ENCODE results near the gene SYNRG. TPM values are rescaled to one million over a fixed set of nuclear protein-coding genes. Genes with fewer than 3 reads are reported as not detected.
A peak's percentile ranks its signal among the peaks of the same experiment; 100 is the strongest.

SYNRG gene
- 20.7 TPM for polyA plus RNA-seq (2013, experiment 1 of 2)
- polyA plus RNA-seq (2013, experiment 2 of 2): 19.2 TPM

GRCh38 chr17:37609170-37610040 is at the start of gene SYNRG:
SYNRG (minus strand) TSS chr17:37609418; CDS start chr17:37609355, 63 bp downstream.
- Histone ChIP-seq H2BK12ac (ENCODE audit: low read length) (no peak within 1 kb of the TSS), H4K8ac (ENCODE audit: low read depth, low read length) (no peak within 1 kb of the TSS), H3K9ac (ENCODE audit: low read depth, low read length, poor library complexity) (peak within 1 kb of the TSS; percentile 86), H3K23ac (ENCODE audit: low read depth, low read length, poor library complexity) (peak within 1 kb of the TSS; percentile 92), H3K4me1 (ENCODE audit: control insufficient read depth in 2 of 2, insufficient read depth in 1 of 2, low read depth in 1 of 2, low read length in 2 of 2) (no peaks in the 10 kb centered on the region), H2AFZ (ENCODE audit: low read length) (peak within 1 kb of the TSS; percentile 87), H3K9me3 (replicated peaks in 1 of 2; ENCODE audit: control insufficient read depth in 2 of 2, insufficient read depth in 1 of 2, low read depth in 1 of 2, low read length in 2 of 2) (peaks cover 0 to 4% of the 10 kb centered on the region in 2 donors), H3K4ac (ENCODE audit: low read length) (no peak within 1 kb of the TSS), H3K4me3 (ENCODE audit: low read length in 2 of 2) (peak within 1 kb of the TSS; percentile 67 to 99), H2BK5ac (ENCODE audit: low read length) (peak within 1 kb of the TSS; percentile 87), H3K27me3 (ENCODE audit: control insufficient read depth in 3 of 3, insufficient read depth in 3 of 3, low read depth in 1 of 3, low read length in 3 of 3) (no peaks in the 10 kb centered on the region), H2AK5ac (ENCODE audit: low read depth, low read length) (no peak within 1 kb of the TSS), H3K14ac (ENCODE audit: low read length) (peak within 1 kb of the TSS; percentile 75), H3K36me3 (replicated peaks in 1 of 2; ENCODE audit: control insufficient read depth in 2 of 2, insufficient read depth in 2 of 2, low read length in 2 of 2) (peaks cover 5 to 48% of the 10 kb centered on the region in 2 donors), H3K4me2 (ENCODE audit: insufficient read depth, low read length, poor library complexity, severe bottlenecking) (peak within 1 kb of the TSS; percentile 38), H4K91ac (ENCODE audit: low read depth, low read length, poor library complexity) (no peak within 1 kb of the TSS), H2BK120ac (ENCODE audit: low read depth, low read length) (no peak within 1 kb of the TSS), H2BK15ac (ENCODE audit: low read length) (no peak within 1 kb of the TSS), H3K18ac (ENCODE audit: low read length) (peak within 1 kb of the TSS; percentile 98), H3K27ac (replicated peaks; ENCODE audit: low read length) (peak within 1 kb of the TSS; percentile 93), H3K79me1 (ENCODE audit: low read depth, low read length) (peaks cover 2% of the 10 kb centered on the region)
- WGBS, 2 donors (ENCODE audit: extremely low coverage in 2 of 2, insufficient read length in 2 of 2, insufficient replicate concordance in 1 of 2): no CpG with 5 or more reads among the region's 60 CpGs
- DNase-seq (ENCODE audit: low spot score): peak; percentile 96

- Histone ChIP-seq H3K4me1 (ENCODE audit: control insufficient read depth in 2 of 2, insufficient read depth in 1 of 2, low read depth in 1 of 2, low read length in 2 of 2) (no peaks in the 10 kb centered on the region), H3K18ac (ENCODE audit: low read length) (no peak overlapping the region), H2BK12ac (ENCODE audit: low read length) (no peak overlapping the region), H2BK120ac (ENCODE audit: low read depth, low read length) (no peak overlapping the region), H3K9me3 (replicated peaks in 1 of 2; ENCODE audit: control insufficient read depth in 2 of 2, insufficient read depth in 1 of 2, low read depth in 1 of 2, low read length in 2 of 2) (no peaks in the 10 kb centered on the region), H4K91ac (ENCODE audit: low read depth, low read length, poor library complexity) (no peak overlapping the region), H3K23ac (ENCODE audit: low read depth, low read length, poor library complexity) (no peak overlapping the region), H3K36me3 (replicated peaks in 1 of 2; ENCODE audit: control insufficient read depth in 2 of 2, insufficient read depth in 2 of 2, low read length in 2 of 2) (no peaks in the 10 kb centered on the region), H3K27me3 (ENCODE audit: control insufficient read depth in 3 of 3, insufficient read depth in 3 of 3, low read depth in 1 of 3, low read length in 3 of 3) (peaks cover 0 to 35% (median 0%) of the 10 kb centered on the region in 3 experiments), H2BK5ac (ENCODE audit: low read length) (no peak overlapping the region), H3K27ac (replicated peaks; ENCODE audit: low read length) (no peak overlapping the region), H3K79me1 (ENCODE audit: low read depth, low read length) (no peaks in the 10 kb centered on the region), H2AK5ac (ENCODE audit: low read depth, low read length) (no peak overlapping the region), H3K9ac (ENCODE audit: low read depth, low read length, poor library complexity) (no peak overlapping the region), H4K8ac (ENCODE audit: low read depth, low read length) (no peak overlapping the region), H3K4ac (ENCODE audit: low read length) (no peak overlapping the region), H2BK15ac (ENCODE audit: low read length) (no peak overlapping the region), H3K14ac (ENCODE audit: low read length) (no peak overlapping the region), H2AFZ (ENCODE audit: low read length) (no peak overlapping the region), H3K4me3 (ENCODE audit: low read length in 2 of 2) (no peak overlapping the region), H3K4me2 (ENCODE audit: insufficient read depth, low read length, poor library complexity, severe bottlenecking) (no peak overlapping the region)
- WGBS, 2 donors (ENCODE audit: extremely low coverage in 2 of 2, insufficient read length in 2 of 2, insufficient replicate concordance in 1 of 2): no CpG with 5 or more reads among the region's 1 CpG
- no peak for DNase-seq (ENCODE audit: low spot score)
These were observed 48.0 kb upstream of the SYNRG start for GRCh38 chr17:37657202-37657601.

GRCh38 chr17:37651849-37652248 is 42.6 kb upstream of the SYNRG start:
- no peaks in the 10 kb centered on the region for H3K36me3 ChIP-seq (replicated peaks in 1 of 2; ENCODE audit: control insufficient read depth in 2 of 2, insufficient read depth in 2 of 2, low read length in 2 of 2)
- no peak for DNase-seq (ENCODE audit: low spot score)
- H3K79me1 ChIP-seq (ENCODE audit: low read depth, low read length): no peaks in the 10 kb centered on the region
- H3K27me3 ChIP-seq (ENCODE audit: control insufficient read depth in 3 of 3, insufficient read depth in 3 of 3, low read depth in 1 of 3, low read length in 3 of 3): peaks cover 0 to 44% (median 2%) of the 10 kb centered on the region in 3 experiments
- H3K4me2 ChIP-seq (ENCODE audit: insufficient read depth, low read length, poor library complexity, severe bottlenecking): no peak overlapping the region
- H3K4me1 ChIP-seq (ENCODE audit: control insufficient read depth in 2 of 2, insufficient read depth in 1 of 2, low read depth in 1 of 2, low read length in 2 of 2): no peaks in the 10 kb centered on the region
- H2BK5ac ChIP-seq (ENCODE audit: low read length): no peak overlapping the region
- H3K4ac ChIP-seq (ENCODE audit: low read length): no peak overlapping the region
- H2AFZ ChIP-seq (ENCODE audit: low read length): no peak overlapping the region
- H3K14ac ChIP-seq (ENCODE audit: low read length): no peak overlapping the region
- no peak overlapping the region for H3K9ac ChIP-seq (ENCODE audit: low read depth, low read length, poor library complexity)
- H3K4me3 ChIP-seq (ENCODE audit: low read length in 2 of 2): no peak overlapping the region
- no CpG with 5 or more reads among the region's 2 CpGs for WGBS, 2 donors (ENCODE audit: extremely low coverage in 2 of 2, insufficient read length in 2 of 2, insufficient replicate concordance in 1 of 2)
- H2AK5ac ChIP-seq (ENCODE audit: low read depth, low read length): no peak overlapping the region
- H3K9me3 ChIP-seq (replicated peaks in 1 of 2; ENCODE audit: control insufficient read depth in 2 of 2, insufficient read depth in 1 of 2, low read depth in 1 of 2, low read length in 2 of 2): no peaks in the 10 kb centered on the region
- H3K27ac ChIP-seq (replicated peaks; ENCODE audit: low read length): no peak overlapping the region
- no peak overlapping the region for H2BK15ac ChIP-seq (ENCODE audit: low read length)
- H3K18ac ChIP-seq (ENCODE audit: low read length): no peak overlapping the region
- H4K91ac ChIP-seq (ENCODE audit: low read depth, low read length, poor library complexity): no peak overlapping the region
- H2BK120ac ChIP-seq (ENCODE audit: low read depth, low read length): no peak overlapping the region
- no peak overlapping the region for H3K23ac ChIP-seq (ENCODE audit: low read depth, low read length, poor library complexity)
- H4K8ac ChIP-seq (ENCODE audit: low read depth, low read length): no peak overlapping the region
- H2BK12ac ChIP-seq (ENCODE audit: low read length): no peak overlapping the region

- Histone ChIP-seq H3K27ac (replicated peaks; ENCODE audit: low read length) (no peak overlapping the region), H3K4me1 (ENCODE audit: control insufficient read depth in 2 of 2, insufficient read depth in 1 of 2, low read depth in 1 of 2, low read length in 2 of 2) (no peaks in the 10 kb centered on the region)
- DNase-seq (ENCODE audit: low spot score): peak; percentile 44
These were observed 41.3 kb upstream of the SYNRG start for GRCh38 chr17:37650419-37651003.

More at GRCh38 chr17:37650419-37651003, 41.3 kb upstream of the SYNRG start:
- no peak overlapping the region for H2BK120ac ChIP-seq (ENCODE audit: low read depth, low read length)
- H3K36me3 ChIP-seq (replicated peaks in 1 of 2; ENCODE audit: control insufficient read depth in 2 of 2, insufficient read depth in 2 of 2, low read length in 2 of 2): no peaks in the 10 kb centered on the region
- no peak overlapping the region for H4K8ac ChIP-seq (ENCODE audit: low read depth, low read length)
- no peak overlapping the region for H2AK5ac ChIP-seq (ENCODE audit: low read depth, low read length)
- no peak overlapping the region for H3K4me3 ChIP-seq (ENCODE audit: low read length in 2 of 2)
- no peak overlapping the region for H3K18ac ChIP-seq (ENCODE audit: low read length)
- H3K23ac ChIP-seq (ENCODE audit: low read depth, low read length, poor library complexity): no peak overlapping the region
- H2BK12ac ChIP-seq (ENCODE audit: low read length): no peak overlapping the region
- H2AFZ ChIP-seq (ENCODE audit: low read length): no peak overlapping the region
- no peak overlapping the region for H3K14ac ChIP-seq (ENCODE audit: low read length)
- H3K27me3 ChIP-seq (ENCODE audit: control insufficient read depth in 3 of 3, insufficient read depth in 3 of 3, low read depth in 1 of 3, low read length in 3 of 3): peaks cover 0 to 56% (median 7%) of the 10 kb centered on the region in 3 experiments
- H3K79me1 ChIP-seq (ENCODE audit: low read depth, low read length): no peaks in the 10 kb centered on the region
- no peak overlapping the region for H4K91ac ChIP-seq (ENCODE audit: low read depth, low read length, poor library complexity)
- H3K4ac ChIP-seq (ENCODE audit: low read length): no peak overlapping the region
- no CpG with 5 or more reads among the region's 6 CpGs for WGBS, 2 donors (ENCODE audit: extremely low coverage in 2 of 2, insufficient read length in 2 of 2, insufficient replicate concordance in 1 of 2)
- H3K4me2 ChIP-seq (ENCODE audit: insufficient read depth, low read length, poor library complexity, severe bottlenecking): no peak overlapping the region
- H2BK5ac ChIP-seq (ENCODE audit: low read length): no peak overlapping the region
- no peaks in the 10 kb centered on the region for H3K9me3 ChIP-seq (replicated peaks in 1 of 2; ENCODE audit: control insufficient read depth in 2 of 2, insufficient read depth in 1 of 2, low read depth in 1 of 2, low read length in 2 of 2)
- no peak overlapping the region for H2BK15ac ChIP-seq (ENCODE audit: low read length)
- no peak overlapping the region for H3K9ac ChIP-seq (ENCODE audit: low read depth, low read length, poor library complexity)
